HCT116 (cell line): ENCODE results near the gene EXOC4. TPM values are rescaled to one million over a fixed set of nuclear protein-coding genes. Genes with fewer than 3 reads are reported as not detected.

Source experiments
- ATAC-seq: fragments of 200-7000 bp; cut with Tn5 transposase; 2 replicates; pipeline ENCODE4 v1.9.1; 2020; ENCODE audit warnings: mild to moderate bottlenecking, moderate library complexity
- BruUV-seq: library from RNA; stranded (reverse); fragments of 400-500 nt; replicated peaks from 2 replicates; lab custom pipeline; 2021; lab: Mats Ljungman, UMichigan
- CTCF ChIA-PET: fragments of 300-600 bp; sonication (Branson Sonifier 250); formaldehyde crosslinking; loops from one replicate; lab custom pipeline; 2021; ENCODE audit warnings: antibody characterized with exemption; lab: Charles Lee
- POLR2A ChIA-PET: fragments of 300-600, 350-600 bp; sonication (Branson Sonifier 250); formaldehyde crosslinking; loops from one replicate; lab custom pipeline; 2021; ENCODE audit warnings: antibody characterized with exemption; lab: Charles Lee
- RAD21 ChIA-PET, 2 experiments: fragments of 300-600 bp; sonication (Branson Sonifier 250); formaldehyde crosslinking; loops; one replicate each; lab custom pipeline; 2023; ENCODE audit warnings: low total read pairs in 2 of 2; ENCODE audit not compliant: uncharacterized antibody in 2 of 2, unreplicated experiment in 2 of 2, low non-redundant PET in 1 of 2; lab: Charles Lee
- DNase-seq: peaks from one replicate; pipeline ENCODE4 v3.0.0-alpha.2; 2010; ENCODE audit warnings: low read depth, low spot score
- H2AFZ ChIP-seq: fragments of 200-600 bp; shearing (Covaris generic), sonication (generic); 2 replicates; pipeline ENCODE4 v1.6.1; 2017; ENCODE audit warnings: low read depth, mixed run types, mixed read lengths, antibody characterized with exemption, low read length; ENCODE audit not compliant: poor library complexity, severe bottlenecking
- H3K27ac ChIP-seq: 2 replicates; pipeline ENCODE4 v1.5.1; 2012; ENCODE audit warnings: low read depth, low read length
- H3K27me3 ChIP-seq: fragments of 200-600 bp; sonication (generic); 2 replicates; pipeline ENCODE4 v1.6.1; 2016; ENCODE audit warnings: mixed run types, low read length, mixed read lengths; ENCODE audit not compliant: insufficient read depth
- H3K36me3 ChIP-seq, 2 experiments: fragments of 200-500 bp in 1 of 2; fragments of 200-600 bp in 1 of 2; sonication (Bioruptor generic) in 1 of 2; sonication (generic) in 1 of 2; 2 replicates each; pipeline versions ENCODE4 v1.5.1 to v1.6.1; 2014 to 2016; ENCODE audit warnings: low read length in 2 of 2, inconsistent platforms in 1 of 2, mixed read lengths in 1 of 2, mixed run types in 1 of 2; ENCODE audit not compliant: insufficient read depth in 2 of 2, control insufficient read depth in 1 of 2
- H3K4me1 ChIP-seq, 2 experiments: fragments of 200-600 bp in 1 of 2; sonication (generic) in 1 of 2; 2 replicates each; pipeline versions ENCODE4 v1.5.1 to v1.6.1; 2012 to 2017; ENCODE audit warnings: low read length in 2 of 2, inconsistent platforms in 1 of 2, mild to moderate bottlenecking in 1 of 2, mixed read lengths in 1 of 2, mixed run types in 1 of 2, moderate library complexity in 1 of 2; ENCODE audit not compliant: insufficient read depth in 2 of 2, control insufficient read depth in 1 of 2
- H3K4me2 ChIP-seq: fragments of 200-600 bp; sonication (generic); 2 replicates; pipeline ENCODE4 v1.6.1; 2017; ENCODE audit warnings: mixed run types, low read length, mixed read lengths
- H3K4me3 ChIP-seq, 2 experiments: fragments of 200-600 bp in 1 of 2; sonication (generic) in 1 of 2; replicated peaks in 1 of 2; 2 replicates each; pipeline ENCODE4 v1.5.1; 2011 to 2016; ENCODE audit warnings: low read length in 2 of 2, control low read depth in 1 of 2, low read depth in 1 of 2, mild to moderate bottlenecking in 1 of 2, mixed read lengths in 1 of 2, mixed run types in 1 of 2
- H3K79me2 ChIP-seq: fragments of 200-600 bp; sonication (generic); 2 replicates; pipeline ENCODE4 v1.6.1; 2017; ENCODE audit warnings: mild to moderate bottlenecking, mixed run types, low read length, moderate library complexity, mixed read lengths; ENCODE audit not compliant: insufficient read depth
- H3K9ac ChIP-seq: fragments of 200-600 bp; sonication (generic); 2 replicates; pipeline ENCODE4 v1.6.1; 2016; ENCODE audit warnings: low read length, mixed read lengths
- H3K9me2 ChIP-seq: fragments of 200-600 bp; sonication (generic), shearing (Covaris generic); 2 replicates; pipeline ENCODE4 v1.6.1; 2017; ENCODE audit warnings: mixed run types, mild to moderate bottlenecking, moderate library complexity; ENCODE audit not compliant: insufficient read depth
- H3K9me3 ChIP-seq, 2 experiments: fragments of 200-500 bp in 1 of 2; fragments of 200-600 bp in 1 of 2; sonication (Bioruptor generic) in 1 of 2; sonication (generic) in 1 of 2; 2 replicates each; pipeline ENCODE4 v1.6.1; 2014 to 2017; ENCODE audit warnings: low read length in 2 of 2, mixed read lengths in 2 of 2, inconsistent platforms in 1 of 2, low read depth in 1 of 2, mild to moderate bottlenecking in 1 of 2, mixed run types in 1 of 2, moderate library complexity in 1 of 2; ENCODE audit not compliant: control insufficient read depth in 1 of 2, insufficient read depth in 1 of 2
- H4K20me1 ChIP-seq: fragments of 200-600 bp; sonication (generic), shearing (Covaris generic); 2 replicates; pipeline ENCODE4 v1.6.1; 2017; ENCODE audit warnings: mixed run types, mild to moderate bottlenecking, moderate library complexity; ENCODE audit not compliant: insufficient read depth
- ATF3 ChIP-seq: IDR thresholded peaks from 2 replicates; pipeline ENCODE4 v1.6.1; 2012
- CBX3 ChIP-seq: IDR thresholded peaks from 2 replicates; pipeline ENCODE4 v1.6.1; 2012; ENCODE audit warnings: low read depth
- CTCF ChIP-seq, 3 experiments: fragments of 200-600 bp in 1 of 3; sonication (generic) in 1 of 3; IDR thresholded peaks in 2 of 3; conservative IDR thresholded peaks in 1 of 3; 2 replicates each; pipeline ENCODE4 v1.5.1; 2012 to 2017; ENCODE audit warnings: low read depth in 2 of 3, low read length in 2 of 3, antibody characterized with exemption in 1 of 3, borderline replicate concordance in 1 of 3, control low read depth in 1 of 3, mild to moderate bottlenecking in 1 of 3, mixed read lengths in 1 of 3, mixed run types in 1 of 3, moderate library complexity in 1 of 3; ENCODE audit not compliant: insufficient read depth in 1 of 3
- EGR1 ChIP-seq: IDR thresholded peaks from 2 replicates; pipeline ENCODE4 v1.6.1; 2012; ENCODE audit warnings: low read depth
- ELF1 ChIP-seq: IDR thresholded peaks from 2 replicates; pipeline ENCODE4 v1.6.1; 2012; ENCODE audit warnings: low read depth, borderline replicate concordance
- EZH2 ChIP-seq: fragments of 200-600 bp; sonication (generic); IDR thresholded peaks from 2 replicates; pipeline ENCODE4 v1.6.1; 2017; ENCODE audit warnings: antibody characterized with exemption, mixed run types
- FOSL1 ChIP-seq: IDR thresholded peaks from 2 replicates; pipeline ENCODE4 v1.6.1; 2012; ENCODE audit warnings: low read depth
- JUND ChIP-seq: IDR thresholded peaks from 2 replicates; pipeline ENCODE4 v1.6.1; 2012
- MAX ChIP-seq: IDR thresholded peaks from 2 replicates; pipeline ENCODE4 v1.6.1; 2012
- POLR2A ChIP-seq: IDR thresholded peaks from 2 replicates; pipeline ENCODE4 v1.7.0; 2011; ENCODE audit warnings: borderline replicate concordance; ENCODE audit not compliant: insufficient read depth, insufficient read length; ENCODE audit errors: extremely low read depth
- RAD21 ChIP-seq: IDR thresholded peaks from 2 replicates; pipeline ENCODE4 v1.6.1; 2012; ENCODE audit warnings: low read depth, mild to moderate bottlenecking
- SIN3A ChIP-seq: IDR thresholded peaks from 2 replicates; pipeline ENCODE4 v1.6.1; 2012; ENCODE audit warnings: low read depth
- SP1 ChIP-seq: IDR thresholded peaks from 2 replicates; pipeline ENCODE4 v1.6.1; 2012; ENCODE audit warnings: low read depth
- SRF ChIP-seq: IDR thresholded peaks from 2 replicates; pipeline ENCODE4 v1.6.1; 2012; ENCODE audit warnings: low read depth
- TCF7L2 ChIP-seq: IDR thresholded peaks from 2 replicates; pipeline ENCODE4 v1.7.0; 2011; ENCODE audit warnings: borderline replicate concordance, inconsistent platforms; ENCODE audit not compliant: insufficient read depth, insufficient read length; ENCODE audit errors: extremely low read depth
- YY1 ChIP-seq: IDR thresholded peaks from 2 replicates; pipeline ENCODE4 v1.6.1; 2011; ENCODE audit warnings: low read length, low read depth, moderate library complexity, mild to moderate bottlenecking; ENCODE audit not compliant: insufficient replicate concordance; ENCODE audit errors: extremely low read depth
- ZNF274 ChIP-seq: fragments of 200-500 bp; sonication (Bioruptor generic); IDR thresholded peaks from 2 replicates; pipeline ENCODE4 v1.6.1; 2014; ENCODE audit warnings: mild to moderate bottlenecking, low read depth, low read length, inconsistent platforms
- intact Hi-C: fragments of 100-400 bp; cut with micrococcal nuclease; formaldehyde crosslinking; loops from 2 replicates; pipeline ENCODE4 v1.10.0; 2022
- total RNA-seq: library from RNA; stranded (reverse); gene quantifications from one replicate; pipeline ENCODE4 v1.2.1, GENCODE V29; 2021; ENCODE audit not compliant: unreplicated experiment

The EXOC4 gene
- total RNA-seq, 1 experiment from 2014 or later = 40.3 TPM

GRCh38 chr7:133910761-133911160, 657.9 kb downstream of the EXOC4 start:
- no peak for TF ChIP-seq TCF7L2
- TF ChIP-seq YY1 = no peak
- no peak for TF ChIP-seq SRF
- no peak for TF ChIP-seq EZH2
- no peak for TF ChIP-seq ELF1
- TF ChIP-seq RAD21 = no peak
- TF ChIP-seq SIN3A = no peak
- TF ChIP-seq CBX3 = no peak
- TF ChIP-seq ZNF274 = no peak
- TF ChIP-seq POLR2A = no peak
- no peak for TF ChIP-seq MAX
- TF ChIP-seq ATF3 = no peak
- TF ChIP-seq JUND = no peak
- TF ChIP-seq CTCF (IDR thresholded peaks at IDR 0.05 in 2 of 3, conservative IDR thresholded peaks at IDR 0.05 in 1 of 3; ENCODE audit: borderline replicate concordance in 1 of 3, insufficient read depth in 1 of 3, low read depth in 2 of 3, low read length in 2 of 3) = no peak
- no peak for TF ChIP-seq FOSL1
- TF ChIP-seq EGR1 = no peak
- TF ChIP-seq SP1 = no peak
- Histone ChIP-seq H3K4me1 (peaks cover 0 to 6% of the 10 kb centered on the region in 2 experiments; a peak in 1 of 4 replicates), H4K20me1 (no peaks in the 10 kb centered on the region), H3K9me3 (no peaks in the 10 kb centered on the region), H3K79me2 (no peaks in the 10 kb centered on the region), H3K9ac (no peak overlapping the region), H2AFZ (no peak overlapping the region), H3K4me2 (no peak overlapping the region), H3K9me2 (no peaks in the 10 kb centered on the region), H3K27me3 (no peaks in the 10 kb centered on the region), H3K4me3 (no peak overlapping the region), H3K27ac (no peak overlapping the region), H3K36me3 (no peaks in the 10 kb centered on the region)
- ATAC-seq (no peak), DNase-seq (no peak)
- BruUV-seq = no TSS peak
- ChIA-PET POLR2A (no interaction called here), CTCF (no interaction called here), RAD21 (interaction anchor here in 1 of 2 experiments (0.6 kb wide), 1 partner anchor 236 kb away, joined by 3 read pairs; no protein-coding TSS in a partner anchor)
- intact Hi-C loops = no loop called here
